ENCODE measurements around the gene AHI1. TPM values are rescaled to one million over a fixed set of nuclear protein-coding genes. Genes with fewer than 3 reads are reported as not detected.

The AHI1 gene
- total RNA-seq, 1 experiment from 2014 or later: 12.4 TPM

- Histone ChIP-seq H3K36me3 (peaks cover 30% of the 10 kb centered on the region), H3K27ac (no peak overlapping the region), H3K9me3 (replicated peaks) (no peaks in the 10 kb centered on the region), H3K27me3 (replicated peaks) (no peaks in the 10 kb centered on the region), H3K4me1 (replicated peaks) (no peaks in the 10 kb centered on the region), H3K4me3 (no peak overlapping the region)
- no peak for DNase-seq (ENCODE audit: low read depth in 1 of 2, low spot score in 2 of 2)
Observed at GRCh38 chr6:135464634-135465033, 32.9 kb downstream of the AHI1 start.

GRCh38 chr6:135461208-135461607 is 36.3 kb downstream of the AHI1 start:
- Histone ChIP-seq H3K27ac (no peak overlapping the region), H3K9me3 (replicated peaks) (no peaks in the 10 kb centered on the region), H3K27me3 (replicated peaks) (no peaks in the 10 kb centered on the region), H3K4me1 (replicated peaks) (no peaks in the 10 kb centered on the region), H3K4me3 (no peak overlapping the region), H3K36me3 (peaks cover 24% of the 10 kb centered on the region)
- DNase-seq (ENCODE audit: low read depth in 1 of 2, low spot score in 2 of 2): no peak

- H3K36me3 ChIP-seq: peaks cover 7% of the 10 kb centered on the region
- no peak for DNase-seq (ENCODE audit: low read depth in 1 of 2, low spot score in 2 of 2)
- H3K4me1 ChIP-seq (replicated peaks): no peaks in the 10 kb centered on the region
- no peaks in the 10 kb centered on the region for H3K27me3 ChIP-seq (replicated peaks)
- H3K9me3 ChIP-seq (replicated peaks): no peaks in the 10 kb centered on the region
- no peak overlapping the region for H3K27ac ChIP-seq
- H3K4me3 ChIP-seq: no peak overlapping the region
Observed at GRCh38 chr6:135458051-135458450, 39.5 kb downstream of the AHI1 start.

GRCh38 chr6:135451617-135452190 is 45.8 kb downstream of the AHI1 start:
- Histone ChIP-seq H3K4me3 (no peak overlapping the region), H3K4me1 (replicated peaks) (no peaks in the 10 kb centered on the region), H3K36me3 (peaks cover 14% of the 10 kb centered on the region), H3K27me3 (replicated peaks) (no peaks in the 10 kb centered on the region), H3K27ac (no peak overlapping the region), H3K9me3 (replicated peaks) (no peaks in the 10 kb centered on the region)
- peak in 1 of 2 experiments; percentile 48 for DNase-seq (ENCODE audit: low read depth in 1 of 2, low spot score in 2 of 2)

GRCh38 chr6:135449246-135449645 is 48.3 kb downstream of the AHI1 start:
- no peak for DNase-seq (ENCODE audit: low read depth in 1 of 2, low spot score in 2 of 2)
- Histone ChIP-seq H3K36me3 (peaks cover 17% of the 10 kb centered on the region), H3K27me3 (replicated peaks) (no peaks in the 10 kb centered on the region), H3K9me3 (replicated peaks) (no peaks in the 10 kb centered on the region), H3K4me1 (replicated peaks) (no peaks in the 10 kb centered on the region), H3K27ac (no peak overlapping the region), H3K4me3 (no peak overlapping the region)

- no peaks in the 10 kb centered on the region for H3K9me3 ChIP-seq (replicated peaks)
- DNase-seq (ENCODE audit: low read depth in 1 of 2, low spot score in 2 of 2): peak in 1 of 2 experiments; percentile 19
- H3K4me1 ChIP-seq (replicated peaks): peaks cover 4% of the 10 kb centered on the region
- peak overlapping the region; percentile 14; the same call in 1 of the 2 replicates for H3K4me3 ChIP-seq
- no peaks in the 10 kb centered on the region for H3K27me3 ChIP-seq (replicated peaks)
- peaks cover 18% of the 10 kb centered on the region for H3K36me3 ChIP-seq
- no peak overlapping the region for H3K27ac ChIP-seq
Observed at GRCh38 chr6:135440087-135440792, 57.3 kb downstream of the AHI1 start.

- DNase-seq (ENCODE audit: low read depth in 1 of 2, low spot score in 2 of 2): no peak
- Histone ChIP-seq H3K9me3 (replicated peaks) (no peaks in the 10 kb centered on the region), H3K27me3 (replicated peaks) (no peaks in the 10 kb centered on the region), H3K4me1 (replicated peaks) (peaks cover 4% of the 10 kb centered on the region), H3K27ac (no peak overlapping the region), H3K4me3 (no peak overlapping the region), H3K36me3 (peaks cover 18% of the 10 kb centered on the region)
Observed at GRCh38 chr6:135439549-135439948, 58.0 kb downstream of the AHI1 start.

- Histone ChIP-seq H3K4me1 (replicated peaks) (peaks cover 4% of the 10 kb centered on the region), H3K4me3 (no peak overlapping the region), H3K27ac (no peak overlapping the region), H3K27me3 (replicated peaks) (no peaks in the 10 kb centered on the region), H3K36me3 (peaks cover 18% of the 10 kb centered on the region), H3K9me3 (replicated peaks) (no peaks in the 10 kb centered on the region)
- no peak for DNase-seq (ENCODE audit: low read depth in 1 of 2, low spot score in 2 of 2)
Observed at GRCh38 chr6:135438907-135439535, 58.5 kb downstream of the AHI1 start.

- Histone ChIP-seq H3K4me3 (no peak overlapping the region), H3K36me3 (peaks cover 16% of the 10 kb centered on the region), H3K27ac (no peak overlapping the region), H3K4me1 (replicated peaks) (peaks cover 4% of the 10 kb centered on the region; the same call in 1 of the 2 replicates), H3K9me3 (replicated peaks) (no peaks in the 10 kb centered on the region), H3K27me3 (replicated peaks) (no peaks in the 10 kb centered on the region)
- DNase-seq (ENCODE audit: low read depth in 1 of 2, low spot score in 2 of 2): no peak
Observed at GRCh38 chr6:135434991-135435390, 62.5 kb downstream of the AHI1 start.

GRCh38 chr6:135434095-135434494 is 63.4 kb downstream of the AHI1 start:
- DNase-seq (ENCODE audit: low read depth in 1 of 2, low spot score in 2 of 2): no peak
- Histone ChIP-seq H3K27me3 (replicated peaks) (no peaks in the 10 kb centered on the region), H3K4me1 (replicated peaks) (peaks cover 2% of the 10 kb centered on the region; the same call in 1 of the 2 replicates), H3K36me3 (peaks cover 14% of the 10 kb centered on the region), H3K27ac (no peak overlapping the region), H3K9me3 (replicated peaks) (no peaks in the 10 kb centered on the region), H3K4me3 (no peak overlapping the region)

- H3K27ac ChIP-seq: no peak overlapping the region
- H3K27me3 ChIP-seq (replicated peaks): no peaks in the 10 kb centered on the region
- H3K4me1 ChIP-seq (replicated peaks): no peaks in the 10 kb centered on the region
- H3K9me3 ChIP-seq (replicated peaks): no peaks in the 10 kb centered on the region
- H3K4me3 ChIP-seq: no peak overlapping the region
- no peak for DNase-seq (ENCODE audit: low read depth in 1 of 2, low spot score in 2 of 2)
- 0 out of 2 replicates have a peak, but pooled peaks cover 3% of the 10 kb centered on the region for H3K36me3 ChIP-seq
Observed at GRCh38 chr6:135428078-135428477, 69.5 kb downstream of the AHI1 start.

- Histone ChIP-seq H3K27ac (no peak overlapping the region), H3K4me1 (replicated peaks) (no peaks in the 10 kb centered on the region), H3K4me3 (no peak overlapping the region), H3K36me3 (no peaks in the 10 kb centered on the region), H3K9me3 (replicated peaks) (no peaks in the 10 kb centered on the region), H3K27me3 (replicated peaks) (no peaks in the 10 kb centered on the region)
- DNase-seq (ENCODE audit: low read depth in 1 of 2, low spot score in 2 of 2): no peak
Observed at GRCh38 chr6:135426833-135427232, 70.7 kb downstream of the AHI1 start.

GRCh38 chr6:135424385-135424784 is 73.2 kb downstream of the AHI1 start:
- Histone ChIP-seq H3K4me1 (replicated peaks) (no peaks in the 10 kb centered on the region), H3K9me3 (replicated peaks) (no peaks in the 10 kb centered on the region), H3K36me3 (no peaks in the 10 kb centered on the region), H3K27ac (no peak overlapping the region), H3K27me3 (replicated peaks) (no peaks in the 10 kb centered on the region), H3K4me3 (no peak overlapping the region)
- no peak for DNase-seq (ENCODE audit: low read depth in 1 of 2, low spot score in 2 of 2)

- peak in 1 of 2 experiments; percentile 10 for DNase-seq (ENCODE audit: low read depth in 1 of 2, low spot score in 2 of 2)
- no peaks in the 10 kb centered on the region for H3K4me1 ChIP-seq (replicated peaks)
Observed at GRCh38 chr6:135423649-135424128, 73.9 kb downstream of the AHI1 start.

More at GRCh38 chr6:135423649-135424128, 73.9 kb downstream of the AHI1 start:
- Histone ChIP-seq H3K36me3 (no peaks in the 10 kb centered on the region), H3K27me3 (replicated peaks) (no peaks in the 10 kb centered on the region), H3K9me3 (replicated peaks) (no peaks in the 10 kb centered on the region), H3K4me3 (no peak overlapping the region), H3K27ac (no peak overlapping the region)
